SHP77 treated with DMSO at 0.1 percent for 48 hours (cell line): ENCODE data around the gene APOBEC3F.
"Not testable (repeated sequence)": the region's sequence is repeated elsewhere in the genome, so short reads cannot be mapped to it uniquely, and the experiment has no call there.

Experiments
- DNase-seq: peaks from one replicate; lab custom pipeline; 2025; lab: John Stamatoyannopoulos, UW

APOBEC3F gene

DNA sequence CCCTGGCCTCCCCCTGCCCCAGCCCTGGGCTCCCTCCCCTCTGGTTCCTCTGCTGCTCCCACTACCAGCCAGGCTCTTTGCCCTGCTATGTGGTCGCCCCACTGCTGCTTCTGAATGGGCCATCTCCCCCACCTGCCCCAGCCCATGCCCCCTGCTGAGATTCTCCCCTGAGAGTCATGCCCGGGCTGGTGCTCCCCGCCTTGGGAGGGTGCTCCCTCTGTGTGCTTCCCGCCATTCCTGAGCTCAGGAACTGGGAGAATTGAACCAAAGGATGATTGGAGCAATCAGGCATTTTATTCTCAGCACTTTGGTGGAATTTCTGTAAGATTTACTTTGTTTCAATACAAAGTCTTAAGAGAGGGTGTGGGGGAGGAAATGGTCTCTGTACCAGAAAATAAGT, 12.9 kb upstream of the APOBEC3F start:
- DNase-seq: no peak

GRCh38 chr22:39028281-39028680, 12.4 kb upstream of the APOBEC3F start:
- no peak for DNase-seq

DNA sequence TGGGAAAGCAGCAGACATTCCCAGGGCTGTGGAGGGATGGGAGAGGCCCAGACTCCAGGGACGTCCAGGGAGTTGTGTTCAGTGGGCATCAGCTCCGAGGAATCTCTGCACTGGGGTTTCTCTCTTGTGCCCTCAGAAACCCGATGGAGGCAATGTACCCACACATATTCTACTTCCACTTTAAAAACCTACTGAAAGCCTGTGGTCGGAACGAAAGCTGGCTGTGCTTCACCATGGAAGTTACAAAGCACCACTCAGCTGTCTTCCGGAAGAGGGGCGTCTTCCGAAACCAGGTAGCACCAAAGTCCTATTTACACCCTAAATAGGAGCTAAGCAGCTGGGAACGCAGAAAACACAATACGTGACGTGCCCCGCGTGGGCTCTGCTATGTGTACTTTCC, 11.4 kb upstream of the APOBEC3F start:
- no peak for DNase-seq

GRCh38 chr22:39030705-39031104, 10.0 kb upstream of the APOBEC3F start:
- no peak for DNase-seq

DNA sequence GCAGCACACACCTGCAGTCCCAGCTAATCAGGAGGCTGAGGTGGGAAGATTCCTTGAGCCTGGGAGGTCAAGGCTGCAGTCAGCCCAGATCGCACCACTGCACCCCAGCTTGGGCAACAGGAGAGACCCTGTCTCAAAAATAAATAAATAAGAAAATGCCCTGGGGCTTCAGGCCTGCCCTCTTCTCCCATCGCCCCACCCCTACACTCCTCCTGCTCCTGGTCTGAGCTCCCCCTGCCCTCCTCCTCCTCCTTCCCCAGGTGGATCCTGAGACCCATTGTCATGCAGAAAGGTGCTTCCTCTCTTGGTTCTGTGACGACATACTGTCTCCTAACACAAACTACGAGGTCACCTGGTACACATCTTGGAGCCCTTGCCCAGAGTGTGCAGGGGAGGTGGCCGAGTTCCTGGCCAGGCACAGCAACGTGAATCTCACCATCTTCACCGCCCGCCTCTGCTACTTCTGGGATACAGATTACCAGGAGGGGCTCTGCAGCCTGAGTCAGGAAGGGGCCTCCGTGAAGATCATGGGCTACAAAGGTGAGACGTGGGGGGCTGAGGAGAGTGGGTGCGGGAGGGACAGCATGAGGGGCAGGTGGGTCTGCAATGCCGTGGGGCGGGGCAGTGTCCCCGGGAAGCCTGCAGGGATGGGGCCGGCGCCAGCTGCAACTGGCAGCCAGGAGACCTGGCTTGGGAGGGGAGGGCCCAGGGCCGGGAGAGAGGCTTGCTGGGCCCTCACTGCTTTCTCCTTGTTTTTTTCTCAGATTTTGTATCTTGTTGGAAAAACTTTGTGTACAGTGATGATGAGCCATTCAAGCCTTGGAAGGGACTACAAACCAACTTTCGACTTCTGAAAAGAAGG, 9.0 kb upstream of the APOBEC3F start:
- not testable (repeated sequence) for DNase-seq

DNA sequence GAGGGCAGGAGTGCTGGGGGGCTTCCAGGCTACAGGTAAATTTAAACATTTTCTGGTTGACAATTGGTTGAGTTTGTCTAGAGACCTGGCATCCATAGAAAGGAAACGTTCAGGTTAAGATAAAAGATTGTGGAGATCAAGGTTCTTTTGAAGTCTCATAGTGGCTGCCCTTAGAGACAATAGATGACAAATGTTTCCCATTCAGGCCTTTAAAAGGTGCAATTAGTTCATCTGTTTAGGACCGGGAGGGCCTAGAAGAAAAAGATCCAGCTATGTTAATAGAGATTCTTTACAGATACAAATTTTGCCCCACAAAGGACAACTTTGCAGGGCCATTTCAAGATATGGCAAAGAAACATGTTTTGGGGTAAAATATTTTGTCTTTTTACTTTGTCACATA, 3.6 kb upstream of the APOBEC3F start:
- DNase-seq: not testable (repeated sequence)

DNA sequence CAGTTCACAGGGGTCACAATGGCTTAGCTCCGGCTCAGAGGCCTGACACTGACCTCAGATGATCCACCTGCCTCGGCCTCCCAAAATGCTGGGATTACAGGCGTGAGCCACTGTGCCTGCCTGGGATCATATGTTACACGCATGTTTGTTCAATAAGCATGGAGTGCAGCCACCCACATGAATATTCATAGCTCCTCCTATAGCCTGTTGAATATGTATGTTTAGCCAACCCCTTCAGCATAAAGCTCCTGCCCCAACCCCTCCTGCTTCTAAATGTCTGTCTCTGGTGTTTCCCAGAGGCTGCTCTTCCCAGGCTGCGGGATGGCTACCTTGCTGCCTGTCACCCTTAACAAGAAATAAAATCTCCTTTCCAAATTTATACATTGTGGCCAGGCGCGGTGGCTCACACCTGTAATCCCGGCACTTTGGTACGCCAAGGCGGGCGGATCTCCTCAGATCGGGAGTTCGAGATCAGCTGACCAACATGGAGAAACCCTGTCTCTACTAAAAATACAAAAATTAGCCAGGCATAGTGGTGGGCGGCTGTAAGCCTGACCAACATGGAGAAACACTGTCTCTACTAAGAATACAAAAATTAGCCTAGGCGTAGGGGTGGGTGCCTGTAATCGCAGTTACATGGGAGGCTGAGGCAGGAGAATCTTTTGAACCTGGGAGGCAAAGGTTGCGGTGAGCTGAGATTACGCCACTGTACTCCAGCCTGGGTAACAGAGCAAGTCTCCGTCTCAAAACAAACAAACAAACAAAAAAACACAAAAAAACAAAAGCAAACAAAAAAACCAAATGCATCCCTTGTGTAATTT, 1.1 kb upstream of the APOBEC3F start:
- DNase-seq: no peak

GRCh38 chr22:39040155-39040537, 518 bp upstream of the APOBEC3F start:
- not testable (repeated sequence) for DNase-seq

DNA sequence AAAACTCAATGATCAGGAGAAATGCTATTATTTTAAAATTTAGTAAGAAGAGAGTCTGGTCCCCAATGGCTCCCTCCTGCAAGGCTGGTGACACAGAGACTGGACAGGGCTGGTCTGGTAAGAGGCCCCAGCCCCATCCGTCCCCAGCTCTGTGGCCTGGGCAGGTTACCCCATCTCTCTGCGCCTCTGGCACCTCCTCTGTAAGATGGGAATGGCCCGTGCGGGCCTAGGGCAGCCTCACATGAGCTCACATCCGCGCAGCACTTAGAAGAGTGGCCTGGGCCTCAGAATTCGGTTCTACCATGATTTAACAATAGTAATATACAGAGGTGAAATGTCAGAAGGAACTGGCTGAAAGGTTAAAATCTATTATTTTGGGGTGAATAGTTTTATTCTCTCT, 1.2 kb downstream of the APOBEC3F start:
- no peak for DNase-seq

GRCh38 chr22:39043063-39043462, 2.4 kb downstream of the APOBEC3F start:
- not testable (repeated sequence) for DNase-seq

DNA sequence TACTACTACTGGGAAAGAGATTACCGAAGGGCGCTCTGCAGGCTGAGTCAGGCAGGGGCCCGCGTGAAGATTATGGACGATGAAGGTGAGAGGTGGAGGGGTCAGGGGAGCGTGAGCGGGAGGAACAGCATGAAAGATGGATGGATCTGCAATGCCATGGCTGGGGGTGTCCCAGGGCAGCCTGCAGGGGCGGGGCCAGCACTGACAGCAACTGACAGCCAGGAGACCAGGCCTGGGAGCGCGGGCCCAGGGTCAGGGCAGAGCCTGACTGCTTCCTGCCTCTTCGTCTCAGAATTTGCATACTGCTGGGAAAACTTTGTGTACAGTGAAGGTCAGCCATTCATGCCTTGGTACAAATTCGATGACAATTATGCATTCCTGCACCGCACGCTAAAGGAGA, 4.5 kb downstream of the APOBEC3F start:
- not testable (repeated sequence) for DNase-seq

GRCh38 chr22:39049486-39049885, 8.8 kb downstream of the APOBEC3F start:
- not testable (repeated sequence) for DNase-seq

GRCh38 chr22:39051844-39052495, 11.3 kb downstream of the APOBEC3F start:
- DNase-seq: not testable (repeated sequence)

DNA sequence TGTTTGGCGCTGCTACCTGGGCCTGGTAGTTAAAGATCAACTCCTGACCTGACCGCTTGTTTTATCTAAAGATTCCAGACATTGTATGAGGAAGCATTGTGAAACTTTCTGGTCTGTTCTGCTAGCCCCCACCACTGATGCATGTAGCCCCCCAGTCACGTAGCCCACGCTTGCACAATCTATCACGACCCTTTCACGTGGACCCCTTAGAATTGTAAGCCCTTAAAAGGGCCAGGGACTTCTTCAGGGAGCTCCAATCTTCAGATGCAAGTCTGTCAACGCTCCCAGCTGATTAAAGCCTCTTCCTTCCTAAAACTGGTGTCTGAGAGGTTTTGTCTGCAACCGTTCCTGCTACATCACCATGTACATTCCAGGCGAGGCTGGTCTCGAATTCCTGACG, 15.0 kb downstream of the APOBEC3F start:
- no peak for DNase-seq

GRCh38 chr22:39061290-39061689, 20.6 kb downstream of the APOBEC3F start:
- DNase-seq: not testable (repeated sequence)

DNA sequence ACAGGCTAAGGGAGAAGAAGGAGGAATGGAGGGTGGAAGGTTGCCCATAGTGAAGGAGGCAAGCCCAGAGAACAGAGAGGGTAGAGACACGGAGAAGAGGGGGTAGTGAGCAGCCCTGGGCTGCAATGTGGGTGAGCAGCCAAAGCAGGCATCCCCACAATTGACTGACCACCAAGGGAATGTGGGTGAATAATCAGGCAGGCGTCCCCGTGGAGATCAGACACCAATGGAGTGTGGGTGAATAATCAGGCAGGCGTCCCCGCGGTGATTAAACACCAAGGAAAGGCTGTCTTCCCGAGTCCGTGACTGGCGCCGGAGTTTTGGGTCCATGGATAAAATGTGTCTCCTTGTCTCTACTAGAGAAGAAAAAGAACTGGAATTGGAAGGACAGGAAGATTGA, 21.3 kb downstream of the APOBEC3F start:
- DNase-seq: not testable (repeated sequence)

GRCh38 chr22:39063904-39064303, 23.2 kb downstream of the APOBEC3F start:
- DNase-seq: not testable (repeated sequence)

- not testable (repeated sequence) for DNase-seq
Measured at GRCh38 chr22:39066442-39067276, 26.0 kb downstream of the APOBEC3F start.

- DNase-seq: no peak
Measured at GRCh38 chr22:39068033-39068785, 27.5 kb downstream of the APOBEC3F start.

DNA sequence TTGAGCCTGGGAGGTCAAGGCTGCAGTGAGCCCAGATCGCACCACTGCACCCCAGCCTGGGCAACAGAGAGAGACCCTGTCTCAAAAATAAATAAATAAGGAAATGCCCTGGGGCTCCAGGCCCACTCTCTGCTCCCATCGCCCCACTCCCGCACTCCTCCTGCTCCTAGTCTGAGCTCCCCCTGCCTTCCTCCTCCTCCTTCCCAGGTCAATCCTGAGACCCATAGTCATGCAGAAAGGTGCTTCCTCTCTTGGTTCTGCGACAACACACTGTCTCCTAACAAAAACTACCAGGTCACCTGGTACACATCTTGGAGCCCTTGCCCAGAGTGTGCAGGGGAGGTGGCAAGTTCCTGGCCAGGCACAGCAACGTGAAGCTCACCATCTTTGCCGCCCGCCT, 29.5 kb downstream of the APOBEC3F start:
- DNase-seq: no peak

DNA sequence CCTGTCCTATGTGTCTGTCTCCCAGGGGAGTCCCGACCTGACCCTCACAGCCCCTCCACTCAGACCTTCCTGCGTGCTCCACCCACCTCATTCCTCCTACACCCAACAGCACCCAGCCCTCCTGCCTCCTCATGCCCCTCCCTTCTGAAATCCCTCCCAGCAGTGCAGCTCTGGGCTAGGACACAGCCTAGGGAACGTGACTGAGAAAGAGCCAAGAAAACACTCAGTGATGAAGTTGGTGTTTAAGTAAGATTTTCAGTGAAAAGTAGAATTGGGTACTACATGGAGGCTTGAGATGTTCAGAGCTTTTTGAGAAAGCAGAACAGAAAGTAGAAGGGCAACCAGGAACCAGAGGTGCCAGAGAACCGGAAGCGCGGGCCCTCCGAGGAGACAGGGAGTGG, 31.9 kb downstream of the APOBEC3F start:
- not testable (repeated sequence) for DNase-seq
